ENCODE results near the gene FMN2.

DNA sequence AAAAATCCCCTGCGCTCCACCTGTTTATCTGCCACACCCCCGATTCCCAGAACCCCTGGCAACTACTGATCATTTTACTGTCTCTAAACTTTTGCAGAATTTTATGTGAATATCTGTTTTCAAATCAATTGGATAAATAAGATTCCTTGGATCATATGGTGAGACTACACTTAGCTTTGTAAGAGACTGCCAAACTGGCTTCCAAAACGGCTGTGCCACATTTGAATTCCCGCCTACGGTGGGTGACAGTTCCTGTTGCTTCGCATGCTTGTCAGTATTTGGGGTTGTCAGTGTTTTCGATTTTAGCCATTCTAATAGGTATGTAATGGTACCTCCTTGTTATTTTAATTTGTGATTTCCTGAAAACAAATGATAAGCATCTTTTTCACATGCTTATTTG, 22.7 kb upstream of the FMN2 start:
- TF ChIP-seq, protein P1, sequence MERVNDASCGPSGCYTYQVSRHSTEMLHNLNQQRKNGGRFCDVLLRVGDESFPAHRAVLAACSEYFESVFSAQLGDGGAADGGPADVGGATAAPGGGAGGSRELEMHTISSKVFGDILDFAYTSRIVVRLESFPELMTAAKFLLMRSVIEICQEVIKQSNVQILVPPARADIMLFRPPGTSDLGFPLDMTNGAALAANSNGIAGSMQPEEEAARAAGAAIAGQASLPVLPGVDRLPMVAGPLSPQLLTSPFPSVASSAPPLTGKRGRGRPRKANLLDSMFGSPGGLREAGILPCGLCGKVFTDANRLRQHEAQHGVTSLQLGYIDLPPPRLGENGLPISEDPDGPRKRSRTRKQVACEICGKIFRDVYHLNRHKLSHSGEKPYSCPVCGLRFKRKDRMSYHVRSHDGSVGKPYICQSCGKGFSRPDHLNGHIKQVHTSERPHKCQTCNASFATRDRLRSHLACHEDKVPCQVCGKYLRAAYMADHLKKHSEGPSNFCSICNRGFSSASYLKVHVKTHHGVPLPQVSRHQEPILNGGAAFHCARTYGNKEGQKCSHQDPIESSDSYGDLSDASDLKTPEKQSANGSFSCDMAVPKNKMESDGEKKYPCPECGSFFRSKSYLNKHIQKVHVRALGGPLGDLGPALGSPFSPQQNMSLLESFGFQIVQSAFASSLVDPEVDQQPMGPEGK (CRISPR knock-in tag; IDR thresholded peaks at IDR 0.05; ENCODE audit: borderline replicate concordance): no peak
- TF ChIP-seq OSR1 (CRISPR knock-in tag; IDR thresholded peaks at IDR 0.05) (no peak), SNAI2 (CRISPR knock-in tag; IDR thresholded peaks at IDR 0.05) (no peak), ZNF70 (CRISPR knock-in tag; IDR thresholded peaks at IDR 0.05) (no peak), ZFP3 (CRISPR knock-in tag; IDR thresholded peaks at IDR 0.05) (no peak), ARNTL (CRISPR knock-in tag; IDR thresholded peaks at IDR 0.05; ENCODE audit: borderline replicate concordance, low read depth) (no peak), BACH2 (CRISPR knock-in tag; IDR thresholded peaks at IDR 0.05; ENCODE audit: borderline replicate concordance) (no peak), CSDC2 (CRISPR knock-in tag; IDR thresholded peaks at IDR 0.05) (no peak), ZFP30 (CRISPR knock-in tag; IDR thresholded peaks at IDR 0.05) (no peak)
- TF ChIP-seq, protein P2, sequence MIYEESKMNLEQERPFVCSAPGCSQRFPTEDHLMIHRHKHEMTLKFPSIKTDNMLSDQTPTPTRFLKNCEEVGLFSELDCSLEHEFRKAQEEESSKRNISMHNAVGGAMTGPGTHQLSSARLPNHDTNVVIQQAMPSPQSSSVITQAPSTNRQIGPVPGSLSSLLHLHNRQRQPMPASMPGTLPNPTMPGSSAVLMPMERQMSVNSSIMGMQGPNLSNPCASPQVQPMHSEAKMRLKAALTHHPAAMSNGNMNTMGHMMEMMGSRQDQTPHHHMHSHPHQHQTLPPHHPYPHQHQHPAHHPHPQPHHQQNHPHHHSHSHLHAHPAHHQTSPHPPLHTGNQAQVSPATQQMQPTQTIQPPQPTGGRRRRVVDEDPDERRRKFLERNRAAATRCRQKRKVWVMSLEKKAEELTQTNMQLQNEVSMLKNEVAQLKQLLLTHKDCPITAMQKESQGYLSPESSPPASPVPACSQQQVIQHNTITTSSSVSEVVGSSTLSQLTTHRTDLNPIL (CRISPR knock-in tag; IDR thresholded peaks at IDR 0.05; ENCODE audit: low read depth): no peak
